ENCODE results near the gene ADGRD1.
A peak's percentile ranks its signal among the peaks of the same experiment; 100 is the strongest.
"Not testable (repeated sequence)": the region's sequence is repeated elsewhere in the genome, so short reads cannot be mapped to it uniquely, and the experiment has no call there.

ADGRD1 gene

DNA sequence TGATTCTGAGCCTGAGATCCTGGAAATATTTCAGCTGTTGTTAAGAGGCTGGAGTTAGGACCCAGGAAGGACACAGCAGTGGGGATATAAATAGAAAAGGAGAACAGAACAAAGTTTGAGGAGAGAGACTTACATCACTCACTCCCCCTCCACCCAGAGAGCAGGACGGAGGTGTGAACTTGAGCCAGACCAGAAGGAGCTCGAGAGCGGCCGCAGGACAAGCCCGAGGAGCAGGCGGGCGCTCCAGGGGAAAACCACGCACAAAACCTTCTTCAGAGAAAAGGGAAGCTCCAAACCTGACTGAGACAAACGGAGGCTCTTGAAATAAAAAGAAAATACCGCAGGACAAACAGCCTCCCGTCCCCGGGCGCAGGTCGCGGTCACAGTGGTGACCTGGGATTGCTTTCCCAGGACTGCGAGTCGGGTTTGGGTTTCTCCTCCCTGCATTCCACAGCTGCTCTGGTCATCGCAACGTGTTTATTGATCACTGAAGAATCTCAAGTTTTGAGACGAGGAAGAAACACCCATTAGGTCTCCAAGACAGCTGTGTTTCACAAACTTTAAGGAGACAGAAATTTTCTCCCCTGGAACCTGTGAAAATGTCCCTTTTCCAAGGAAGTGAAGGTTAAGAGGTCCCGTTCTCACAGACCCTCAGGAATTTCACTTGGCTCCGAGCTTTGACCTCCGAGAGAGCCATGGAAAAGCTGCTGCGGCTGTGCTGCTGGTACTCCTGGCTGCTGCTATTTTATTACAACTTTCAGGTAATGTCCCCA is at the start of gene ADGRD1:
Gene ADGRD1 (plus strand): TSS at position 137 of the 773 bp plus-strand sequence. CDS start 559 bp downstream, at position 696.
- no peak for DNase-seq

DNA sequence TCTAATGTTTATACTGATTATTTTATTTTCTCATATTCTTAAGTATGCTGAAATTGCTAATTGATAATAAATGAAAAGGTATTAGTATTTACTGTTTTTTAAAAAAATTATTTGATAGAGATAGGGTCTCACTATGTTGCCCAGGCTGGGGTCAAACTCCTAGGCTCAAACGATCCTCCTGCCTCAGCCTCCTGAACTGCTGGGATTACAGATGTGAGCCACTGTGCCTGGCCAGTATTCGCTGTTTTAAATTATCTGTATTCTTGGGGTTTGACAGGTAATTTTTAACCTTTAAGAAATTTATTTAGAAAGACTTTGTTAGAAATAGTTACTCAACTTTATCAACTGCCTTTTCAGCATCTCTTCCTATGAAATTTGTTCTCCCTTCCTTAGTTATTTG is 49.6 kb upstream of the ADGRD1 start:
- no peak for DNase-seq

GRCh38 chr12:130904936-130905455 is 48.7 kb upstream of the ADGRD1 start:
- DNase-seq: not testable (repeated sequence)

GRCh38 chr12:130909111-130909510 is 44.6 kb upstream of the ADGRD1 start:
- DNase-seq: no peak

DNA sequence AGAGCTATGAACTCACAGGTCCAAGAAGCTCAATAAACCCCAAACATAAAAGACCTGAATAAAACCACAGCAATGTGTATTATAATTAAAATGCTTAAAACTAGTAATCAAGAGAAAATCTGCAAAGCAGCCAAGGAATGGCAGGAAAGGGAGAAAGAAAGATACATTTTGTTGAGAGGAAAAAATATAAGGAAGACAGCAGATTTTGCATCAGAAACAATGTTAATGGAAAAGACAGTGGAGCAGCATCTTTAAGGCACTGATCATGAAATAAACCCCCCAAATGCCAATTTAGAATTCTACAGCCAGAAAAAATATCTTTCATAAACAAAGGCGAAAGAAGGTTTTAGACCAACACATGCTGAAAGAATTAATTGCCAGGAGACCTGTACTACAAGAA is 42.5 kb upstream of the ADGRD1 start:
- DNase-seq: no peak

DNA sequence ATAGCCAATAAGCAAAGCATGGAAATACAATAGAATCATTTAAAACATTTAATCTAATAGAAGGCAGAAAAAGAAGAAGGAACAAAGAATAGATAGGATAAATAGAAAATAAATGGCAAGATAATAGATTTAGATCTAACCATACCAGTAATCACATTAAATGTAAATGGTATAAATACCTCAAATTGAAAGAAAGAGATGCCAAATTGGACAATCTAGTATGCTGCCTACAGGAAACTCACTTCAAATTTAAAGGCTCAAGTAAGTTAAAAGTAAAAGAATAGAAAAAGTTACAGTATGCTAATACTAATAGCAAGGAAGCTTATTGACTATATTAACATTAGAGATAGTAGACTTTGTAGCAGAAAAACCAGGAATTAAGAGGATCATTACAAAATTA is 41.8 kb upstream of the ADGRD1 start:
- no peak for DNase-seq

- DNase-seq: peak; percentile 77
These were observed 37.3 kb upstream of the ADGRD1 start for GRCh38 chr12:130916241-130916911.

DNA sequence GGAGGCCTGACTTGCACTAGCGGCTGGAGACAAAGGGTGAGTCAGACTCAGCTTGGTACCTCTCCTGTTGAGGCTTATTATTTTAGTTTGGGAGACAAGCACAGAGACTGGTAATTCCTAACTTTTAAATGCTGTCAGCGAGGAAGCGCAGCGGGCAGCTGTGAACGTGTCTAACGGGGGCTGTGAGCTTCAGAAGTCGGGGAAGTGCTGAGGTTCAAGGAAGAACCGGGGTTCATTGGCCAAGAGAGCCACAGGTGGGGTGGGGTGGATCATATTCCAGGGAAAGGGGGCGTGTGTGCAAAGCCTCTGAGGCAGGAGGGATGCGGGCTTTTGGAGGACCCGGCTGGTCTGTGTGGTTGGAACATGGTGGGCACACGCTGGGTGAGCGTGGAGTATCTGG is 36.1 kb upstream of the ADGRD1 start:
- DNase-seq: no peak

DNA sequence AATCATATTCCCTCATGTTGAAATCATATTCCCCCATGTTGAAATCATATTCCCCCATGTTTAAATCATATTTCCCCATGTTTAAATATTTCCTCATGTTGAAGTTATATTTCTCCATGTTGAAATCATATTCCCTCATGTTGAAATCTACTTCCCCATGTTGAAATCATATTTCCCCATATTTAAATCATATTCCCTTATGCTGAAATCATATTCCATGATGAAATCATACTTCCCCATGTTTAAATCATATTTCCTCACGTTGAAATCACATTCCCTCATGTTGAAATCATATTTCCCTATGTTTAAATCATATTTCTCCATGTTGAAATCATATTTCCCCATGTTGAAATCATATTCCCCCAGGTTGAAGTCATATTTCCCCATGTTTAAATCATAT is 34.6 kb upstream of the ADGRD1 start:
- DNase-seq: no peak

- DNase-seq: no peak
These were observed 33.5 kb upstream of the ADGRD1 start for GRCh38 chr12:130920119-130920703.

- DNase-seq: no peak
These were observed 32.9 kb upstream of the ADGRD1 start for GRCh38 chr12:130920723-130921381.

DNA sequence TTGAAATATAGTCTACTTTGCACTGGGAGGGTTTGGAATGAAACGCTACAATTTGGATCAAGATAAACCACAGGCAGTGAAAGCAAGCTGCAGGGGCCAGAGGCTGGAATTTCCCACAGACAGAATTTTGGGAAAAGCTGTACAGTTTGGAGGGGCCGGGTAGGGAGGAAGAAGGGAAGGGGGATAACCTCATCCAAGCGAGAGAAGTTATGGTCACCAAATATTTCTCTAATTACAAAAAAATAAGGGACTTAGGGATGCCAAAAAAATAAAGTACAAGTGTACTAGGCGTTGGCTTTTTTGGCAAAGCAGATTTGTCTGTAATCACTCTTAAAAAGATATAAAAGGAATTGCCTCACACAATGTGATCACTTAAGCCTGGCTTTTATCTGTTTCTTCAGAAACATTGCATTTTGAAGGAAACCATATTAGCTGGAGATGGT is 31.2 kb upstream of the ADGRD1 start:
- DNase-seq: no peak

GRCh38 chr12:130924966-130925665 is 28.6 kb upstream of the ADGRD1 start:
- no peak for DNase-seq

- DNase-seq: no peak
These were observed 28.1 kb upstream of the ADGRD1 start for GRCh38 chr12:130925666-130926015.

- no peak for DNase-seq
These were observed 24.3 kb upstream of the ADGRD1 start for GRCh38 chr12:130929363-130929762.

DNA sequence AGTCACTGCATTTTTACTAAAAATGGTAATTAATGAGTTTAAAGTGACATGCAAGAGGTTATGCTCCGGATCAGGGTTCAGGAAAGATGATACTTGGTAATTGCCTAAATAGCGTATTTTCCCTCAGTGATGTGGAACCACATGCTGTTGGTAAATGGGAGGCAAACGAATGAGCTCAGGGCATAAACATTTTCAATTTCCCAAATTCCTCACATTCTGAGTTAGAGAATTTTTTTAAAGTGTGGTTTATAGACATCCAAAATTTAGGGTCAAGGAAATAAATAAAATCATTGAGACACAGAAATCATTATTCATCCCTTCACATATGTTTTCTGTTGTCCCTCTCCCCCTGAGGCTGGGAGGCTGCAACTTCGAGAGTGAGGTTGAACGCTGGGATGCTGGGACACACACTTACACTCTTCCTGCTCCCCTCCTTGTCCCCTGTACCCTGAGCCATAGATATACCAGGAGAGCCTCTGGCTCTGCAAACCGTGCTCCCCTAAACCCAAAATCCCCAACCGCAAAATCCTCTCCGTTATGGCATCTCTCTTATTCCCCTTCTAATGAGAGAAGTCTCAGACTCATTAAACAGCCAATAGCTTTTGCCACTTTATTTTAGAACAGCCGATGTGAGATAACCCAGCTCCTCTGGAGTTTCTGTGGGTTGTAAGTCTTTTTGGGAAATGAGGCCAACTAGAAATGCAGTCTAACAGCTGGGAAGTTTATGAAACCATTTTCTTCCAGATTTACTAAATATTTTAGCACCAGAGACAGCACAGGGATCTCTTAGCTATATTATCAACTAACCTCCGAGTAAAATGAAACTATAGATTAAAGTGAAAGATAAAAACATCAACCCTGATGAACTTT is 21.4 kb upstream of the ADGRD1 start:
- DNase-seq: no peak

- no peak for DNase-seq
These were observed 20.3 kb upstream of the ADGRD1 start for GRCh38 chr12:130933269-130933995.

DNA sequence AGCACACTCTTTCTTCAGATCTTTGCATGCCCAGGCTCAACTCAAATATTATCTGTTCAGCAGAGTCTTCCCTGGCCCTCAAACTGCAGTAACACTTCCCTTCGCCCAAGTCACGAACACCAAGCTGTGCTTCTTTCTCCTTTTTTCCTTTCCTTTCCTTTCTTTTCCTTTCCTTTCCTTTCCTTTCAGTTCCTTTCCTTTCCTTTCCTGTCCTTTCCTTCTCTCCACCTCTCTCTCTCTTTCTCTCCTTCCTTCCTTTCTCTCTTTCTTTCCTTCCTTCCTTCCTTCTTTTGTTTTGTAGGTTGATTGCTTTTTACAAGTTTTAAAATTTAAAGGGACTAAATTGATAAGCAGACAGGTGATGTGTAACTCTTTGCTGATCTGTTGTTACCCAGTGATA is 19.0 kb upstream of the ADGRD1 start:
- DNase-seq: no peak

DNA sequence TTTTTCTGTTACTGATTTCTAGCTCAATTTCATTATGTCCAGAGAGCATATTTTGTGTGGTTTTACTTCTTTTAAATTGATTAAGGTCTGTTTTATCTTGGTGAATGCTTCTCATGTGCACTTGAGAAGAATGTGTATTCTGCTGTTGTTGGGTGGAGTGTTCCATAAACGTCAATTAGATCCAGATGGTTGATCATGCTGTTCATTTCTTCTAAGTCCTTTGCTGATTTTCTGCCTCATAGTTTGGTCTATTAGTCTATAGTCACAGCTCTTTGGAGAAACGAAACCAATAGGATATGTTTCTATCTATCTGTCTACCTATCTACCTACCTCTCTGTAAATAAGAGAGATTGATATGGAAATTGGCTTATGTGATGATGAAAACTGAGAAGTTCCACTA is 17.1 kb upstream of the ADGRD1 start:
- DNase-seq: no peak

- no peak for DNase-seq
These were observed 16.6 kb upstream of the ADGRD1 start for GRCh38 chr12:130937063-130937462.

DNA sequence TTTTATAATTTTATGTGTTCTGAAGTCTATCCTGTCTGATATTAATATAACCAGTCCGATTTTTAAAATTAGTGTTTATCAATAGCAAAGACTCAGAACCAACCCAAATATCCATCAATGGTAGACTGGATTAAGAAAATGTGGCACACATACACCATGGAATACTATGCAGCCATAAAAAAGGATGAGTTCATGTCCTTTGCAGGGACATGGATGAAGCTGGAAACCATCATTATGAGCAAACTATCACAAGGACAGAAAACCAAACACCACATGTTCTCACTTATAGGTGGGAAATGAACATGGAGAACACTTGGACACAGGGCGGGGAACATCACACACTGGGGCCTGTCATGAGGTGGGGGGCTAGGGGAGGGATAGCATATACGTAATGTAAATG is 16.2 kb upstream of the ADGRD1 start:
- not testable (repeated sequence) for DNase-seq
